T-cell (primary cell): Measurements from ENCODE around the gene CNIH2. TPM values are rescaled to one million over a fixed set of nuclear protein-coding genes. Genes with fewer than 3 reads are reported as not detected.
"Not testable (repeated sequence)": the region's sequence is repeated elsewhere in the genome, so short reads cannot be mapped to it uniquely, and the experiment has no call there.

ENCODE experiments used
- ATAC-seq, 4 experiments: fragments of 200-7000 bp in 3 of 4; fragments of 150-1000 bp in 1 of 4; cut with Tn5 transposase; replicated peaks in 1 of 4; 1 replicate in 3 of 4; 2 replicates in 1 of 4; pipeline ENCODE4 v1.10.0; 2021; ENCODE audit warnings: moderate library complexity in 3 of 4, mild to moderate bottlenecking in 2 of 4, moderate number of reproducible peaks in 1 of 4
- CTCF ChIA-PET, 2 donors: fragments of 300-600 bp; sonication (Branson Sonifier 250); formaldehyde crosslinking; loops; one replicate each; lab custom pipeline; 2022; ENCODE audit warnings: antibody characterized with exemption in 2 of 2; lab: Charles Lee
- POLR2A ChIA-PET, 2 donors: fragments of 300-600 bp; sonication (Branson Sonifier 250); formaldehyde crosslinking; loops; one replicate each; lab custom pipeline; 2022; ENCODE audit warnings: antibody characterized with exemption in 2 of 2; lab: Charles Lee
- DNase-seq, 35 experiments: peaks; one replicate each; pipeline versions ENCODE4 v3.0.0 to v3.0.0-alpha.2; 2013 to 2023
- H3K27ac ChIP-seq: one replicate; pipeline ENCODE4 v1.5.1; 2013; ENCODE audit warnings: low read length
- H3K27me3 ChIP-seq, 2 experiments: replicated peaks in 1 of 2; 1 replicate in 1 of 2; 2 replicates in 1 of 2; pipeline versions ENCODE4 v1.6.1 to v1.7.0; 2013; ENCODE audit warnings: low read length in 1 of 2, mixed read lengths in 1 of 2; ENCODE audit not compliant: control insufficient read depth in 2 of 2, insufficient read depth in 2 of 2; ENCODE audit errors: extremely low read depth in 1 of 2
- H3K36me3 ChIP-seq, 2 donors: 1 replicate in 1 of 2; 2 replicates in 1 of 2; pipeline versions ENCODE4 v1.6.1 to v1.7.0; 2013; ENCODE audit warnings: low read length in 1 of 2; ENCODE audit not compliant: control insufficient read depth in 2 of 2, insufficient read depth in 1 of 2; ENCODE audit errors: extremely low read depth in 1 of 2
- H3K4me1 ChIP-seq, 2 experiments: 1 replicate in 1 of 2; 2 replicates in 1 of 2; pipeline versions ENCODE4 v1.6.1 to v1.7.0; 2013; ENCODE audit warnings: low read length in 2 of 2, mixed read lengths in 1 of 2; ENCODE audit not compliant: insufficient read depth in 2 of 2, control insufficient read depth in 1 of 2; ENCODE audit errors: extremely low read depth in 1 of 2
- H3K4me3 ChIP-seq, 2 donors: 1 replicate in 1 of 2; 2 replicates in 1 of 2; pipeline versions ENCODE4 v1.5.1 to v1.7.0; 2013; ENCODE audit warnings: mild to moderate bottlenecking in 2 of 2, low read length in 1 of 2, moderate library complexity in 1 of 2; ENCODE audit not compliant: control insufficient read depth in 1 of 2; ENCODE audit errors: extremely low read depth in 1 of 2
- H3K9me3 ChIP-seq: 2 replicates; pipeline ENCODE4 v1.7.0; 2013
- H3K27ac Mint-ChIP-seq, 2 donors: one replicate each; pipeline ENCODE4 v1.8.0; 2020 to 2021; ENCODE audit warnings: mild to moderate bottlenecking in 2 of 2, mixed read lengths in 2 of 2
- H3K27me3 Mint-ChIP-seq, 2 donors: one replicate each; pipeline ENCODE4 v1.8.0; 2021 to 2022; ENCODE audit warnings: mixed read lengths in 2 of 2
- H3K36me3 Mint-ChIP-seq: one replicate; pipeline ENCODE4 v1.8.0; 2021; ENCODE audit warnings: mixed read lengths
- H3K4me1 Mint-ChIP-seq, 3 donors: one replicate each; pipeline ENCODE4 v1.8.0; 2020 to 2022; ENCODE audit warnings: mixed read lengths in 3 of 3, mild to moderate bottlenecking in 1 of 3
- H3K4me3 Mint-ChIP-seq, 3 donors: one replicate each; pipeline ENCODE4 v1.8.0; 2020 to 2022; ENCODE audit warnings: mild to moderate bottlenecking in 3 of 3, mixed read lengths in 3 of 3, moderate library complexity in 3 of 3
- H3K9me3 Mint-ChIP-seq, 3 donors: one replicate each; pipeline ENCODE4 v1.8.0; 2020 to 2022; ENCODE audit warnings: mixed read lengths in 3 of 3
- WGBS: methylation state at CpG from one replicate; pipeline ENCODE4 v1.1.5; 2013; ENCODE audit warnings: missing lambda C conversion rate; ENCODE audit not compliant: insufficient coverage; 5-methylcytosine and 5-hydroxymethylcytosine counted together
- total RNA-seq, 35 experiments: library from RNA in 6 of 35; stranded (reverse) in 6 of 35; fragments of 120-200 nt in 1 of 35; gene quantifications; one replicate each; pipeline versions ENCODE4 v1.2.1 to v1.2.4 and lab custom pipeline; 2013 to 2026

Gene CNIH2
- total RNA-seq, 5 donors from 2014 or later (not counting 1 experiment from before 2014, with no cell fraction given), result 1.9 to 9.9 (median 2.7) TPM

GRCh38 chr11:66316849-66317251, 38.9 kb downstream of the CNIH2 start, which contains the start of gene CD248:
CD248 (minus strand) TSS chr11:66317044; CDS start chr11:66317027, 17 bp downstream.
- Histone ChIP-seq H3K4me1 (peaks cover 30 to 76% of the 10 kb centered on the region in 2 experiments), H3K36me3 (no peaks in the 10 kb centered on the region), H3K27me3 (peaks cover 0 to 14% of the 10 kb centered on the region in 2 experiments), H3K9me3 (no peaks in the 10 kb centered on the region), H3K4me3 (peak within 1 kb of the TSS; percentile 42 to 71), H3K27ac (peak within 1 kb of the TSS; percentile 94)
- Mint-ChIP-seq H3K27me3 (peaks cover 0 to 2% of the 10 kb centered on the region in 2 donors), H3K36me3 (no peaks in the 10 kb centered on the region), H3K9me3 (peaks cover 0 to 4% (median 0%) of the 10 kb centered on the region in 3 donors), H3K4me3 (peak within 1 kb of the TSS; percentile 67 to 80 (median 72)), H3K4me1 (peaks cover 59 to 64% (median 62%) of the 10 kb centered on the region in 3 donors), H3K27ac (peak within 1 kb of the TSS; percentile 93 to 99)
- DNase-seq (peak in 4 of 35 experiments; percentile 11 to 40 (median 34)), ATAC-seq (no peak)
- CTCF ChIA-PET, result no interaction called here
- 37% methylated on average over 23 of the region's 29 CpGs for WGBS
- POLR2A ChIA-PET, result interaction anchor here in 1 of 2 donors (1.0 to 1.9 kb wide), 2 partner anchors 27 to 28 kb away, joined by 4 read pairs; partner anchors contain the start of gene YIF1A

DNA sequence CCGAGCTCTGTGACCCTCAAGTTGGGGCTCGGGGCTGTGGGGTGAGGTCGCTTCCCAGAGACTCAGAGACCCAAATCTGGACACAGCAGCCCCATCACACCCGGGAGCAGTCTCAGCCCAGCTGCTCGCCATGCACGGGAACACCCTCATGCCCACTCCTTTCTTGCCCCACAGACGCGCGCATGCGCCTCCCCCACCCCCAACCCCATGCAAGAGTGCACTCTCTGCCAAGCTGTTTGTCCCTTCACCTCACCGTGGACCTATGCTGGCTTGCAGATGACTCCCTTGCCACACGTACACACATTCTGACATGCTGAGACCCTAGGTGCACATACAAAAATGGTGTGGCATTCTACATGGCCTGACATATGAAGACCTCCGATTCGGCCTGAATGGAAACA, 39.3 kb downstream of the CNIH2 start:
- peaks cover 0 to 14% of the 10 kb centered on the region in 2 experiments for H3K27me3 ChIP-seq
- peak overlapping the region; percentile 93 to 97 for H3K27ac Mint-ChIP-seq
- H3K36me3 Mint-ChIP-seq, result no peaks in the 10 kb centered on the region
- H3K27me3 Mint-ChIP-seq, result peaks cover 0 to 2% of the 10 kb centered on the region in 2 donors
- no peaks in the 10 kb centered on the region for H3K9me3 ChIP-seq
- H3K27ac ChIP-seq, result peak overlapping the region; percentile 94
- peak overlapping the region; percentile 26 to 42 for H3K4me3 ChIP-seq
- WGBS, result 28% methylated on average over 14 of the region's 14 CpGs
- peaks cover 32 to 78% of the 10 kb centered on the region in 2 experiments for H3K4me1 ChIP-seq
- H3K4me3 Mint-ChIP-seq, result peak overlapping the region; percentile 67 to 80 (median 68)
- ChIA-PET CTCF (interaction anchor here (0.6 to 0.8 kb wide), 2 partner anchors 28 to 53 kb away, joined by 3 to 9 read pairs; partner anchors contain the start of gene BRMS1 (in 1 of the 2)), POLR2A (interaction anchor here (0.6 to 1.9 kb wide), 3 partner anchors 27 to 106 kb away, joined by 4 to 7 read pairs (median 4); partner anchors contain the start of gene YIF1A (in 1 of the 2))
- DNase-seq, result peak in 34 of 35 experiments; percentile 24 to 73 (median 51)
- no peaks in the 10 kb centered on the region for H3K36me3 ChIP-seq
- peak in 3 of 4 experiments; percentile 8 to 16 (median 12) for ATAC-seq
- peaks cover 0 to 4% (median 0%) of the 10 kb centered on the region in 3 donors for H3K9me3 Mint-ChIP-seq
- H3K4me1 Mint-ChIP-seq, result peaks cover 61 to 66% (median 64%) of the 10 kb centered on the region in 3 donors

- peak; percentile 80 to 88 (median 81) for ATAC-seq
- CTCF ChIA-PET, result interaction anchor here (0.6 to 0.8 kb wide), 3 partner anchors 27 to 342 kb away, joined by 3 to 9 read pairs (median 3); partner anchors contain the start of gene BRMS1 (in 1 of the 2)
- Mint-ChIP-seq H3K9me3 (peaks cover 0 to 4% (median 0%) of the 10 kb centered on the region in 3 donors), H3K27ac (peak overlapping the region; percentile 93 to 97), H3K36me3 (no peaks in the 10 kb centered on the region), H3K4me3 (peak overlapping the region; percentile 67 to 80 (median 68)), H3K4me1 (peaks cover 64 to 73% (median 64%) of the 10 kb centered on the region in 3 donors), H3K27me3 (peaks cover 0 to 2% of the 10 kb centered on the region in 2 donors)
- DNase-seq, result peak; percentile 52 to 97 (median 90)
- Histone ChIP-seq H3K4me3 (peak overlapping the region; percentile 26 to 44), H3K9me3 (no peaks in the 10 kb centered on the region), H3K27ac (peak overlapping the region; percentile 94), H3K36me3 (no peaks in the 10 kb centered on the region), H3K27me3 (peaks cover 0 to 14% of the 10 kb centered on the region in 2 experiments), H3K4me1 (peaks cover 32 to 78% of the 10 kb centered on the region in 2 experiments)
- POLR2A ChIA-PET, result interaction anchor here (0.5 to 1.9 kb wide), 3 partner anchors 26 to 105 kb away, joined by 4 to 11 read pairs (median 7); no protein-coding TSS in a partner anchor
- 27% methylated on average over 11 of the region's 16 CpGs for WGBS
These were observed 40.0 kb downstream of the CNIH2 start for GRCh38 chr11:66317723-66318599.

GRCh38 chr11:66318600-66318970, 40.6 kb downstream of the CNIH2 start:
- Histone ChIP-seq H3K4me3 (peak overlapping the region; percentile 4 to 44), H3K36me3 (no peaks in the 10 kb centered on the region), H3K27ac (peak overlapping the region; percentile 94), H3K4me1 (peaks cover 32 to 73% of the 10 kb centered on the region in 2 experiments), H3K9me3 (no peaks in the 10 kb centered on the region), H3K27me3 (peaks cover 0 to 14% of the 10 kb centered on the region in 2 experiments)
- Mint-ChIP-seq H3K9me3 (peaks cover 0 to 4% (median 0%) of the 10 kb centered on the region in 3 donors), H3K36me3 (no peaks in the 10 kb centered on the region), H3K27me3 (peaks cover 0 to 2% of the 10 kb centered on the region in 2 donors), H3K4me3 (peak overlapping the region in 2 of 3 donors; percentile 68 to 80), H3K27ac (peak overlapping the region; percentile 93 to 97), H3K4me1 (peaks cover 62 to 78% (median 65%) of the 10 kb centered on the region in 3 donors)
- DNase-seq (no peak), ATAC-seq (no peak)
- 22% methylated on average over 1 of the region's 3 CpGs for WGBS
- POLR2A ChIA-PET, result interaction anchor here in 1 of 2 donors (1.9 kb wide), 1 partner anchor 26 kb away, joined by 4 read pairs; no protein-coding TSS in a partner anchor
- CTCF ChIA-PET, result interaction anchor here in 1 of 2 donors (0.6 kb wide), 1 partner anchor 341 kb away, joined by 3 read pairs; no protein-coding TSS in a partner anchor

DNA sequence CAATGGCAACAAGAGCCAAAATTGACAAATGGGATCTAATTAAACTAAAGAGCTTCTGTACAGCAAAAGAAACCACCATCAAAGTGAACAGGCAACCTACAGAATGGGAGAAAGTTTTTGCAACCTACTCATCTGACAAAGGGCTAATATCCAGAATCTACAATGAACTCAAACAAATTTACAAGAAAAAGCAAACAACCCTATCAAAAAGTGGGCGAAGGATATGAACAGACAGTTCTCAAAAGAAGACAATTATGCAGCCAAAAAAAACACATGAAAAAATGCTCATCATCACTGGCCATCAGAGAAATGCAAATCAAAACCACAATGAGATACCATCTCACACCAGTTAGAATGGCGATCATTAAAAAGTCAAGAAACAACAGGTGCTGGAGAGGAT, 42.3 kb downstream of the CNIH2 start:
- H3K9me3 ChIP-seq, H3K4me3 ChIP-seq, H3K27me3 Mint-ChIP-seq, POLR2A ChIA-PET, CTCF ChIA-PET, H3K27me3 ChIP-seq, DNase-seq, H3K36me3 ChIP-seq, H3K9me3 Mint-ChIP-seq, H3K27ac ChIP-seq, H3K36me3 Mint-ChIP-seq, ATAC-seq: not testable (repeated sequence)
- H3K27ac Mint-ChIP-seq, result peak overlapping the region; percentile 60 to 81
- peaks cover 26 to 66% of the 10 kb centered on the region in 2 experiments for H3K4me1 ChIP-seq
- peaks cover 55 to 68% (median 56%) of the 10 kb centered on the region in 3 donors for H3K4me1 Mint-ChIP-seq
- H3K4me3 Mint-ChIP-seq, result peak overlapping the region in 1 of 3 donors; percentile 80
- no CpG with 5 or more reads among the region's 2 CpGs for WGBS
